ENCODE results near the gene SRGAP1. TPM values are rescaled to one million over a fixed set of nuclear protein-coding genes. Genes with fewer than 3 reads are reported as not detected.

The SRGAP1 gene
- total RNA-seq, result under 1 TPM; 0.02 to 0.21 TPM

- Mint-ChIP-seq H3K4me1 (peaks cover 8% of the 10 kb centered on the region), H3K27me3 (peaks cover 26% of the 10 kb centered on the region), H3K36me3 (ENCODE audit: low read depth) (no peaks in the 10 kb centered on the region), H3K4me3 (peak within 1 kb of the TSS; percentile 73), H3K27ac (no peak within 1 kb of the TSS), H3K9me3 (ENCODE audit: low read depth) (no peaks in the 10 kb centered on the region)
- intact Hi-C loops (cut with DNase I, micrococcal nuclease), result loop anchor here (1.0 to 5.0 kb wide), 3 partner anchors 378 to 558 kb away; partner anchors contain the start of genes KICS2 (in 1 of the 2) and XPOT (in 1 of the 2)
- ATAC-seq (no peak), DNase-seq (peak; percentile 7)
- POLR2A ChIA-PET, result no interaction called here
- CTCF ChIA-PET, result interaction anchor here (0.6 to 1.8 kb wide), 11 partner anchors 9 to 416 kb away, joined by 3 to 8 read pairs (median 4); partner anchors contain the start of gene KICS2
These were observed at the start of gene SRGAP1 for GRCh38 chr12:63844391-63845341. SRGAP1 (plus strand) TSS chr12:63844700; CDS start chr12:63844817, 117 bp downstream.

- intact Hi-C loops (cut with DNase I, micrococcal nuclease), result no loop called here
- POLR2A ChIA-PET, result no interaction called here
- no peaks in the 10 kb centered on the region for H3K9me3 Mint-ChIP-seq (ENCODE audit: low read depth)
- H3K4me3 Mint-ChIP-seq, result no peak overlapping the region
- no peaks in the 10 kb centered on the region for H3K27me3 Mint-ChIP-seq
- H3K27ac Mint-ChIP-seq, result no peak overlapping the region
- CTCF ChIA-PET, result no interaction called here
- H3K4me1 Mint-ChIP-seq, result peaks cover 4% of the 10 kb centered on the region
- peaks cover 18% of the 10 kb centered on the region for H3K36me3 Mint-ChIP-seq (ENCODE audit: low read depth)
- DNase-seq, result no peak
- no peak for ATAC-seq
These were observed 49.3 kb upstream of the SRGAP1 start for GRCh38 chr12:63795032-63795687.

DNA sequence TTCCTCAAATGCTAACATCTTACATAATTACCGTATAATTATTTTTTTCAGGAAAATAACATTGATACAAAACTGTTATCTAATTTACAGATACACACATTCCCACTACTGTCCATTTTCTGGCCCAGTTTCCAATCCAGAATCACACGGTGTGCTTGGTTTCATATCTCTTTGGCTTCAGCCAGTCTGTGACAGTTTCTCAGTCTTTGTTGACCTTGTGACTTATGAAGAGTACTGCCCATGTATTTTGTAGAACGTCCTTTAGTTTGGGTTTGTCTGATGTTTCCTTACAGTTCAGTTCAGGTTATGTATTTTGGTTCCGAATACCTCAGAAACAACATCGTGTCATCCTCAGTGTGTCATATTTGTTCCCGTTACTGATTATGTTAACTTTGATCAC is 48.6 kb upstream of the SRGAP1 start:
- H3K4me1 Mint-ChIP-seq, result peaks cover 4% of the 10 kb centered on the region
- peak; percentile 30 for ATAC-seq

DNA sequence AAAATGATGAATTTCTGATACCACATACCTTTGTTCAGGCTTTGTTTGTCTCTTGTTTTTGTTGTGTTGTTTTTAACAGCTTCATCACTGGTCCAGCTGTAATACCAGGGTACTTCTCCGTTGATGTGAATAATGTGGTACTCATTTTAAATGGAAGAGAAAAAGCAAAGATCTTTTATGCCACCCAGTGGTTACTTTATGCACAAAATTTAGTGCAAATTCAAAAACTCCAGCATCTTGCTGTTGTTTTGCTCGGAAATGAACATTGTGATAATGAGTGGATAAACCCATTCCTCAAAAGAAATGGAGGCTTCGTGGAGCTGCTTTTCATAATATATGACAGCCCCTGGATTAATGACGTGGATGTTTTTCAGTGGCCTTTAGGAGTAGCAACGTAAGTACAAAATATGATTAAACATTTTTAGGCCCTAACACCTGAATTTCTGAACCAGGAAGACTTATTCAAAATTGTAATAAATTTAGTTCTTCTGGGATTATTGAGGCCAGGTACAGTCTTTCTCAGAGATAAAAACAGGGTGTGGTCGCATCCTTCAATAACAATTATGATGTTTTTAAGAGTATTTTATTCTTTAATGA is 42.4 kb upstream of the SRGAP1 start:
- Mint-ChIP-seq H3K27ac (no peak overlapping the region), H3K9me3 (ENCODE audit: low read depth) (no peaks in the 10 kb centered on the region), H3K36me3 (ENCODE audit: low read depth) (peaks cover 4% of the 10 kb centered on the region), H3K4me3 (no peak overlapping the region), H3K4me1 (no peaks in the 10 kb centered on the region), H3K27me3 (no peaks in the 10 kb centered on the region)
- ChIA-PET CTCF (interaction anchor here (0.6 to 2.1 kb wide), 7 partner anchors 8 to 673 kb away, joined by 3 to 8 read pairs (median 4); no protein-coding TSS in a partner anchor), POLR2A (no interaction called here)
- ATAC-seq (no peak), DNase-seq (no peak)
- intact Hi-C loops (cut with DNase I, micrococcal nuclease), result loop anchor here (1.0 to 10.0 kb wide), 6 partner anchors 130 to 699 kb away; partner anchors contain the start of genes AVPR1A (in 1 of the 2) and DPY19L2 (in 1 of the 2)

More for the DNA sequence above, 48.6 kb upstream of the SRGAP1 start:
- no peak overlapping the region for H3K4me3 Mint-ChIP-seq
- peaks cover 13% of the 10 kb centered on the region for H3K36me3 Mint-ChIP-seq (ENCODE audit: low read depth)
- CTCF ChIA-PET, result no interaction called here
- H3K27ac Mint-ChIP-seq, result no peak overlapping the region
- intact Hi-C loops (cut with DNase I, micrococcal nuclease), result no loop called here
- H3K27me3 Mint-ChIP-seq, result no peaks in the 10 kb centered on the region
- no peaks in the 10 kb centered on the region for H3K9me3 Mint-ChIP-seq (ENCODE audit: low read depth)
- POLR2A ChIA-PET, result no interaction called here
- DNase-seq, result no peak

DNA sequence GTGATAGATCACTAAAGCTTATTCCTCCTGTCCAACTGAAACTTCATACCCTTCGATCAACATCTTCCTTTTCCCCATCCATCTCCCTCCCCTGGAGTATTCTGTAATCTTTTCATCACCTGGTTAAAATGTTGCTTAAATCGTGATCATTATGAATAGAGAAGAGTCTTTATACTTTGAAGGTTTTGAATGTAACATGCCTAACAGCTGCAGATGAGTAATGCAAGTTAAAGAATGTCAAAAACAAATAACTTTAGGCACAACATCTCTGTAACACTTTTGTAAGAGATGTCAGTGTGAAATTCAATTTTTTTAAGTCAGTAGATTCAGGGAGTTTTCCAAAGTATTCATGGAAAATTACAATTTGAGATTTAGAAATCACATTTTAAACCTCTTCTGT is 39.8 kb upstream of the SRGAP1 start:
- no peaks in the 10 kb centered on the region for H3K9me3 Mint-ChIP-seq (ENCODE audit: low read depth)
- no peak for DNase-seq
- no peaks in the 10 kb centered on the region for H3K4me1 Mint-ChIP-seq
- intact Hi-C loops (cut with DNase I, micrococcal nuclease), result loop anchor here in 1 of 2 experiments (5.0 to 10.0 kb wide), 3 partner anchors 137 to 700 kb away; partner anchors contain the start of genes AVPR1A and DPY19L2
- no peak overlapping the region for H3K4me3 Mint-ChIP-seq
- H3K27me3 Mint-ChIP-seq, result no peaks in the 10 kb centered on the region
- ATAC-seq, result no peak
- no peak overlapping the region for H3K27ac Mint-ChIP-seq
- peaks cover 4% of the 10 kb centered on the region for H3K36me3 Mint-ChIP-seq (ENCODE audit: low read depth)
- ChIA-PET POLR2A (no interaction called here), CTCF (no interaction called here)

DNA sequence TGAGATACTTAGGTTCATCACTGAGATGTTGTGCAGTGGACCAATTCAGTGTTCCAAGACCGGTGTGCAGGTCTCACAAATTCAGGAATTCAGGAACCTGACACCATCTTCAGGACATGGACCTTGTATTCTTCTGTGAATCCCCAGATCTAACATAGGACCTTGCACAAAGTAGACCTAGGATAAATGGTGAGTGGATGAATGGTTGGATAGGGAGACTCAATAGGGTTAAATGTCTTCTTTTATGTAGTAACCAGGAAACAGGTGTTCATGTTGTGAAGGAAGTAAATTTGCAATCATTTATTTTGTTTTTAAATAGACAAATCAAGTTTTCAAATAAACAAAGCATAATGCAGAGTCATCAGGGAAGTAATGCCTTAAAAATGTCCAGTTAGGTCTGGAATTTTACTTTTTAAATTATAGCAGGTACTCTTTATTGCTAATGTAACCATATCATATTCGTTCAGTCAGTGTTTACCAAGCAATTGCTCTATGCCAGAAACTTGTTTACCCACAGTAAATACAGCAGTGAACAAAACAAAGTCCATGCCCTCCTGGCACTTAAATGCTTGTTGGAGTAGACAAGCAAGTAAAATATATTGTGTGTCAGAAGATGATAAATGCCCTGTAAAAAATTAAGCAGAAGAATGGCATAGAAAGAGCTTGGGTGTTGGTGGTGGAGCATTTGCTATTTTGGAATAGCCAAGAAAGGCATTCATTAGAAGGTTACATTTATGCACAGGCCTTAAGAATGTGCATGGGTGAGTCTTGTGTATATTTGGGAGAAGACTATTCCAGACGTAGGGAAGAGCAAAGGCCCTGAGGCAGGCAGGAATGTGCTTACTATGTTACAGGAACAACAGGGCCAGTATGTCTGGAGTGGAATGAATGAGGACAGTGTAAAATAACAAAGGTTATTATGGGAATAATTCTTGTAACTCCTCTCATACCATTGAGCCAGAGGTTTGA is 38.5 kb upstream of the SRGAP1 start:
- CTCF ChIA-PET, result no interaction called here
- Mint-ChIP-seq H3K27ac (no peak overlapping the region), H3K4me3 (no peak overlapping the region), H3K36me3 (ENCODE audit: low read depth) (peaks cover 4% of the 10 kb centered on the region), H3K27me3 (no peaks in the 10 kb centered on the region), H3K4me1 (no peaks in the 10 kb centered on the region), H3K9me3 (ENCODE audit: low read depth) (no peaks in the 10 kb centered on the region)
- POLR2A ChIA-PET, result no interaction called here
- no peak for ATAC-seq
- DNase-seq, result no peak
- intact Hi-C loops (cut with DNase I, micrococcal nuclease), result loop anchor here in 1 of 2 experiments (10.0 kb wide), 1 partner anchor 701 kb away; no protein-coding TSS in a partner anchor

DNA sequence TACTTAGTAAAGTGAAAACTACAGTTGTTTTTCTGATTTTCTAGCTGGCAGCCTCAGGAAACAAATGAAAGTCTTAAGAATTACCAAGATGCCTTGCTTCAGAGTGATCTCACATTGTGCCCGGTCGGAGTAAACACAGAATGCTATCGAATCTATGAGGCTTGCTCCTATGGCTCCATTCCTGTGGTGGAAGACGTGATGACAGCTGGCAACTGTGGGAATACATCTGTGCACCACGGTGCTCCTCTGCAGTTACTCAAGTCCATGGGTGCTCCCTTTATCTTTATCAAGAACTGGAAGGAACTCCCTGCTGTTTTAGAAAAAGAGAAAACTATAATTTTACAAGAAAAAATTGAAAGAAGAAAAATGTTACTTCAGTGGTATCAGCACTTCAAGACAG is 35.9 kb upstream of the SRGAP1 start:
- Mint-ChIP-seq H3K4me1 (no peaks in the 10 kb centered on the region), H3K9me3 (ENCODE audit: low read depth) (no peaks in the 10 kb centered on the region), H3K27ac (no peak overlapping the region), H3K27me3 (no peaks in the 10 kb centered on the region), H3K4me3 (no peak overlapping the region), H3K36me3 (ENCODE audit: low read depth) (peaks cover 4% of the 10 kb centered on the region)
- DNase-seq (no peak), ATAC-seq (no peak)
- CTCF ChIA-PET, result interaction anchor here (0.5 to 0.6 kb wide), 2 partner anchors 388 to 684 kb away, joined by 3 read pairs; no protein-coding TSS in a partner anchor
- intact Hi-C loops (cut with DNase I, micrococcal nuclease), result loop anchor here in 1 of 2 experiments (10.0 kb wide), 1 partner anchor 704 kb away; no protein-coding TSS in a partner anchor
- POLR2A ChIA-PET, result no interaction called here

DNA sequence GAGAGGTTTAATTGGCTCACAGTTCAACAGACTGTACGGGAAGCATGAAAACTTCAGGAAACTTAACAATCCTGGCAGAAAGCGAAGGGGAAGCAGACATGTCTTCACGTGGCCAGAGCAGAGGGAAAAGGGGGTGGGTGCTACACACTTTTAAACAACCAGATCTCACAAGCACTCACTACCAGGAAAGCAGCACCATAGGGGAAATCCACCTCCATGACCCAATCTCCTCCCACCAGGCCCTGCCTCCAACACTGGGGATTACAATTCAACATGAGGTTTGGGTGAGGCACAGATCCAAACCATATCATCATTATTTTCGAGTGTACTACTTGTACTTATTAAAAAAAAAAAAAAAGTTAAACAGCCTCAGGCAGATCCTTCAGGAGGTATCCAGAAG is 34.9 kb upstream of the SRGAP1 start:
- intact Hi-C loops (cut with DNase I, micrococcal nuclease), result loop anchor here in 1 of 2 experiments (10.0 kb wide), 1 partner anchor 705 kb away; no protein-coding TSS in a partner anchor
- Mint-ChIP-seq H3K4me1 (peaks cover 7% of the 10 kb centered on the region), H3K27me3 (no peaks in the 10 kb centered on the region), H3K27ac (peak overlapping the region; percentile 17), H3K36me3 (ENCODE audit: low read depth) (peaks cover 3% of the 10 kb centered on the region), H3K4me3 (no peak overlapping the region), H3K9me3 (ENCODE audit: low read depth) (no peaks in the 10 kb centered on the region)
- POLR2A ChIA-PET, result no interaction called here
- no peak for DNase-seq
- CTCF ChIA-PET, result interaction anchor here (0.7 kb wide), 1 partner anchor 455 kb away, joined by 3 read pairs; no protein-coding TSS in a partner anchor
- ATAC-seq, result no peak

- Mint-ChIP-seq H3K27me3 (no peaks in the 10 kb centered on the region), H3K27ac (no peak overlapping the region), H3K36me3 (ENCODE audit: low read depth) (no peaks in the 10 kb centered on the region), H3K4me1 (peaks cover 21% of the 10 kb centered on the region), H3K9me3 (ENCODE audit: low read depth) (no peaks in the 10 kb centered on the region), H3K4me3 (no peak overlapping the region)
- POLR2A ChIA-PET, result no interaction called here
- CTCF ChIA-PET, result no interaction called here
- intact Hi-C loops (cut with DNase I, micrococcal nuclease), result no loop called here
- ATAC-seq (no peak), DNase-seq (no peak)
These were observed 33.2 kb upstream of the SRGAP1 start for GRCh38 chr12:63811334-63811733.

- ChIA-PET POLR2A (no interaction called here), CTCF (interaction anchor here (1.1 kb wide), 1 partner anchor 15 kb away, joined by 4 read pairs; no protein-coding TSS in a partner anchor)
- DNase-seq (no peak), ATAC-seq (no peak)
- H3K27ac Mint-ChIP-seq, result no peak overlapping the region
- intact Hi-C loops (cut with DNase I, micrococcal nuclease), result no loop called here
- no peak overlapping the region for H3K4me3 Mint-ChIP-seq
- peaks cover 21% of the 10 kb centered on the region for H3K4me1 Mint-ChIP-seq
- no peaks in the 10 kb centered on the region for H3K36me3 Mint-ChIP-seq (ENCODE audit: low read depth)
- H3K27me3 Mint-ChIP-seq, result no peaks in the 10 kb centered on the region
- no peaks in the 10 kb centered on the region for H3K9me3 Mint-ChIP-seq (ENCODE audit: low read depth)
These were observed 32.7 kb upstream of the SRGAP1 start for GRCh38 chr12:63811755-63812154.

Data from activated CD4-positive, alpha-beta T cell treated with anti-CD3 and anti-CD28 coated beads for 36 hours (primary cell).